GM18951 (cell line): ENCODE data around the gene TAMALIN.

Experiments
- POLR2A ChIP-seq: IDR thresholded peaks from 4 replicates; pipeline ENCODE4 v1.6.1; 2011; ENCODE audit warnings: mild to moderate bottlenecking; ENCODE audit not compliant: insufficient read length, insufficient read depth; ENCODE audit errors: extremely low read depth
- in situ Hi-C: fragments of 300-500 bp; cut with MboI; formaldehyde crosslinking; loops from one replicate; pipeline ENCODE4 v1.12.0; 2022; ENCODE audit warnings: low sequenced_read_pairs, mixed read lengths, inconsistent platforms; ENCODE audit not compliant: unreplicated experiment

TAMALIN gene

DNA sequence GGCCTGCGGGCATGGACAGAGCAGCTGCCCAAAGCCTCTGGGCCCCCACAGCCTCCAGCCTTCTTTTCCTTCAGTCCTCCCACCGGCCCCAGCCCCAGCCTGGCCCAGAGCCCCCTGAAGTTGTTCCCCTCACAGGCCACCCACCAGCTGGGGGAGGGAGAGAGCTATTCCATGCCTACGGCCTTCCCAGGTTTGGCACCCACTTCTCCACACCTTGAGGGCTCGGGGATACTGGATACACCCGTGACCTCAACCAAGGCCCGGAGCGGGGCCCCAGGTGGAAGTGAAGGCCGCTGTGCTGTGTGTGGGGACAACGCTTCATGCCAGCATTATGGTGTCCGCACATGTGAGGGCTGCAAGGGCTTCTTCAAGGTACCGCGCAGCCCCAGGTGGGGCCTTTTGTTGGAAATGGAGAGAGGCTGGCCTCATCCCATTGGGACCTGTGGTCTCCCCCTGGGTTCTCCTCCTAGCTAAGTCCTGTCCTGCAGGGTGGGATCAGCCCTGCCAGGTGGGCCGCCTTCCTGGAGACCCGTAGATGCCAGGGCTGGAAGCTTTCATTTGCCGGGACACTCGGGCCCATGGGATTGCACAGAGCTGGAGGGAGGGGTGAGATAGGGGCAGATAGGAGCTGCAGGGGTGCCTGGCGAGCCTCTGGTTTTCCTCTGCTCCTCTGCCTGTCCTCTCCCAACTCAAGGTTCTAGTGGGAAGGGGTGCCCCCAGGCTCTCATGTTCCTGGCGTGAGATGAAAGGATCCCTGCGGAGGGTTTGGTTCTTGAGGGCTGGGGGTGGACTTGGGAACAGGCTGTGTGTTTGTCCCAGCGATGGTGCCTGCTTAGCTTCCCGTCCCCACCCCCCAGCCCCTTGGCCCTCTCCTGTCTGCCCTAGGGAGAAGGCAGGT lies 48.3 kb downstream of the TAMALIN start:
- no peak for TF ChIP-seq POLR2A
- in situ Hi-C loops = no loop called here

DNA sequence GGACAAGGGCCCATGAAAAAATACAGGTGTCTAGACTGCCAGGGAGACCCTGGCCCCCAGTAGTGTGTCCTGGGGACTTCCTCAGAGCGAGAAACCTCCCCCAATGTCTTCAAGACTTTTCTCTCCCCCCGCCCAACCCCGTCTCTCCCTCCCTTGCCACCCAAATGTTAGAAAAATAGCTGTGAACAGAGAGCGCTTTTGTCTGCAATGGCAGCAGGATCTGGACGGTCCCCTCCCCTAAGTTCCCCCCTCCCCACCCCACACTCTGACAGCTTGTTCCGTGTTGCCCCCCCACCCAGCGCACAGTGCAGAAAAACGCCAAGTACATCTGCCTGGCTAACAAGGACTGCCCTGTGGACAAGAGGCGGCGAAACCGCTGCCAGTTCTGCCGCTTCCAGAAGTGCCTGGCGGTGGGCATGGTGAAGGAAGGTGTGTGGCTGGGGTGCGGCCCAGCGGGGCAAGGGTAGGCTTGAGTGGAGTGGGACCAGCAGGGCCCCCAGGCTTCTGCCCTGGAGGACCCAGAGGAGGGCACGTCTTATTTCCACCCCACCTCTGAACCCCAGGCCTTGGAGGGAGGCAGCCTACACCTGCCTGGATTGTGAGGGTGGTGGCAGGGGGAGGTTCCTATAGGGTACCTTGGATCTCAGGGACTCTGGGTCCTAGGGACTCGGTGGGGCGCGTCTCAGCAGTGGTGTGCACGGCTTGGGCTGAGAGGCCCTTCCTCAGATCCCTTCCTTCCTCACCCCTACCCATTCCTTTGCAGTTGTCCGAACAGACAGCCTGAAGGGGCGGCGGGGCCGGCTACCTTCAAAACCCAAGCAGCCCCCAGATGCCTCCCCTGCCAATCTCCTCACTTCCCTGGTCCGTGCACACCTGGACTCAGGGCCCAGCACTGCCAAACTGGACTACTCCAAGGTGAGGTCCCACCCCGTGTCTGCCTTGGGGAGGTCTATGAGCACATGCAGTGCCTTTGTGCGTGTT lies 49.3 kb downstream of the TAMALIN start:
- in situ Hi-C loops = no loop called here
- TF ChIP-seq POLR2A = no peak

DNA sequence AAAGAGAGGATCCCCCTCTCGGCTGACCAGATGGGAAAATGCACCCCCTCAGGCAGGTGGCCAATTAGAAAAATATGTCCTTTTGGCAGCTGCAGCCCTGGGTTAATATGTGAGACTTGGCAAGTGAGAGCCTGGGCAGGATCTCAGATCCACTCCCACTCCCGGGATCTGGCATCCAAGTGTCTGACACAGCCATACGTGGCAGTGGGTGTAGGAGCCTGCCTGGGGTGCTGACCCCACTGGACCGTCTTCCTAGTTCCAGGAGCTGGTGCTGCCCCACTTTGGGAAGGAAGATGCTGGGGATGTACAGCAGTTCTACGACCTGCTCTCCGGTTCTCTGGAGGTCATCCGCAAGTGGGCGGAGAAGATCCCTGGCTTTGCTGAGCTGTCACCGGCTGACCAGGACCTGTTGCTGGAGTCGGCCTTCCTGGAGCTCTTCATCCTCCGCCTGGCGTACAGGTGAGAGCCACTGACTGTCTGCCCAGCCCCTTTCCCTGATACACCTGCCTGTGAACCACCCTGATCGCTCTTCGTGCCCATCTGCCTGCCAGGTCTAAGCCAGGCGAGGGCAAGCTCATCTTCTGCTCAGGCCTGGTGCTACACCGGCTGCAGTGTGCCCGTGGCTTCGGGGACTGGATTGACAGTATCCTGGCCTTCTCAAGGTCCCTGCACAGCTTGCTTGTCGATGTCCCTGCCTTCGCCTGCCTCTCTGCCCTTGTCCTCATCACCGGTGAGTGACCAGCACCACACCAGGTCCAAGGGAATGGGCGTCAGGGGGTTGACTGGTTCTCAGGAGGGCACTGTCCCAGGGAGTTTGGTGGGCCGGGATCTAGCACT lies 50.3 kb downstream of the TAMALIN start:
- in situ Hi-C loops = no loop called here
- TF ChIP-seq POLR2A = no peak

DNA sequence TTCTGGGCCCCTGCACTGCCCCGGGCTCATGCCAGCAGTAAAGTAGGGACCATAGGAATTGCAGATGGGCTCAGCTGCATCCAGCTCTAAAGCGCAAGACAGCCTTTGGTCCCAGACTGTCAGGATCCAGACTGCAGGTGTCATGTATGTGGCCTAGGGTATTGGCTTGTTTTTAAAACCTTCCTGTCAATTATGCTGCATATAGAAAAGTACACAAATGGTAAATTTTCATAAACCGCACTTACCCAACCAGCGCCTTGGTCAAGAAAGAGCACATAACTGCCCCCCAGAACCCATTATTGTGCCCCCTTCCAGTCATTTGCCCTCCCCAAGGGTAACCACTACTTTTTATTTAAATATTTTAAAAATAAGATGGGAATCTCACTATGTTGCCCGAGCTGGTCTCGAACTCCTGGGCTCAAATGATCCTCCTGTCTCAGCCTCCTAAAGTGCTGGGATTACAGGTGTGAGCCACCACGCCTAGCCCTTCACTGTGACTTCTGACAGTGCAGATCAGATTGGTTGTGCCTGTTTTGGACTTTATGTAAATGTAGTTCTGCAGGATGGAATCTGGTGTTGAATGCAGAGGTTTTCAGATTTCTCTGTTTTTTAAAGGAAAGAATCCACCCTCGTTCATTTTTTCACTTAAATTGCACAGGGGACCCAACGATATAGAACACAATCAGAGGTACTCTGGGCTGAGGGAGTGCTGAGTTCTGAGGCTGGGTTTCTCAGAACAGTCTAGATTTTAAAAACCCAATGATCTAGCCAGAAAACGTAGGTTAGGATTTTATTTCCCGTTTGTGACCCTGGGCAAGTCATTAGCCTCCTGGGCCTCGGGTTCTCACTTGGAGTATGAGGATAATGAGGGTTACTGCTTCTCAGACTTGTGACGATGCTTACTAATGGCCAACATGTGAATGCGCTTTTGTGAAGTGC lies 51.2 kb downstream of the TAMALIN start:
- no peak for TF ChIP-seq POLR2A
- in situ Hi-C loops = no loop called here

DNA sequence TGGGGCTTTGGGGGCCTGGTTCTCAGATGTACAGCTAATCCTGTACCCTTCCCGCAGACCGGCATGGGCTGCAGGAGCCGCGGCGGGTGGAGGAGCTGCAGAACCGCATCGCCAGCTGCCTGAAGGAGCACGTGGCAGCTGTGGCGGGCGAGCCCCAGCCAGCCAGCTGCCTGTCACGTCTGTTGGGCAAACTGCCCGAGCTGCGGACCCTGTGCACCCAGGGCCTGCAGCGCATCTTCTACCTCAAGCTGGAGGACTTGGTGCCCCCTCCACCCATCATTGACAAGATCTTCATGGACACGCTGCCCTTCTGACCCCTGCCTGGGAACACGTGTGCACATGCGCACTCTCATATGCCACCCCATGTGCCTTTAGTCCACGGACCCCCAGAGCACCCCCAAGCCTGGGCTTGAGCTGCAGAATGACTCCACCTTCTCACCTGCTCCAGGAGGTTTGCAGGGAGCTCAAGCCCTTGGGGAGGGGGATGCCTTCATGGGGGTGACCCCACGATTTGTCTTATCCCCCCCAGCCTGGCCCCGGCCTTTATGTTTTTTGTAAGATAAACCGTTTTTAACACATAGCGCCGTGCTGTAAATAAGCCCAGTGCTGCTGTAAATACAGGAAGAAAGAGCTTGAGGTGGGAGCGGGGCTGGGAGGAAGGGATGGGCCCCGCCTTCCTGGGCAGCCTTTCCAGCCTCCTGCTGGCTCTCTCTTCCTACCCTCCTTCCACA lies 52.0 kb downstream of the TAMALIN start:
- in situ Hi-C loops = no loop called here
- no peak for TF ChIP-seq POLR2A

DNA sequence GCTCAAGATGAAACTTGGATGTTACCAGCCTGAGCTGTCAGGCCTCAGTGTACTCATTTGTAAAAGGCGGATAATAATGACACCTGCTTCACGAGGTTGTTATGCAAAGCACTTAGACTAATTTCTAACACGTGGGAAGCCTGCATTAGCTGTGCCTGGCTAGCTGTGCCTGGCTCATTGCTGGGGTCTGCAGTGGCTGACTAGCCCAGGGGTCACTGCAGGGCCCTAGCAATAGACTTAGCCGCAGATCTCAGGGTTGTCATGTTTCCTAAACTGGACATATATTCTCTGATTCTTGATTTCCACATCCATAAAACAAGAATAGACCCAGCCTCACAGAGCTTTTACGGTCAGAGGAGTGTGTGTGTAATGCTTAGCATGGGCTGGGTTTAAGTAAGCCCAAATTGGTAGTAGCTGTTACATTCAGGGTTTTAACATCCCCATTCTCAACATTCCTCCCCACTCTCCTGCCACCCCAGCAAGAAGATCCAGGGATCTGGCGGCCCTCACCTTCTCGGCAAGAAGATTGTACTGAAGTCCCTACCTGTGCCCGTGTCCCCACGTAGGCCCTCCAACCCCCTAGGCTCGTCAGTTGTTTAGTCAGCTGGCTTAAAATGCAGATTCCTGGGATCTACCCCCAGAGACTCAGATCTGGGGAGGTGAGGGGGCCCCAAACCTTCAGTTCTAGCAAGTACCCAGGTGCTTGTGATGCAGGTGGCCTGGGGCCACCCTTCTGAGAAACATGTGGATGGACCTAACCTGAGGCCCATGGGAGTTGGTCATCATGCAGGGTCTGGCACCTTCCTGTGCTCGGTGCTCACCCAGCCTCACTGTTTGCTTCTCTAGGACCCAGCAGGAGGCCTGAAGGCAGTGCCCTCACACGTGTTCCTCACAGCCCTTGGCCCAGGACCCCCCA lies 53.1 kb downstream of the TAMALIN start:
- in situ Hi-C loops = no loop called here
- TF ChIP-seq POLR2A = no peak

DNA sequence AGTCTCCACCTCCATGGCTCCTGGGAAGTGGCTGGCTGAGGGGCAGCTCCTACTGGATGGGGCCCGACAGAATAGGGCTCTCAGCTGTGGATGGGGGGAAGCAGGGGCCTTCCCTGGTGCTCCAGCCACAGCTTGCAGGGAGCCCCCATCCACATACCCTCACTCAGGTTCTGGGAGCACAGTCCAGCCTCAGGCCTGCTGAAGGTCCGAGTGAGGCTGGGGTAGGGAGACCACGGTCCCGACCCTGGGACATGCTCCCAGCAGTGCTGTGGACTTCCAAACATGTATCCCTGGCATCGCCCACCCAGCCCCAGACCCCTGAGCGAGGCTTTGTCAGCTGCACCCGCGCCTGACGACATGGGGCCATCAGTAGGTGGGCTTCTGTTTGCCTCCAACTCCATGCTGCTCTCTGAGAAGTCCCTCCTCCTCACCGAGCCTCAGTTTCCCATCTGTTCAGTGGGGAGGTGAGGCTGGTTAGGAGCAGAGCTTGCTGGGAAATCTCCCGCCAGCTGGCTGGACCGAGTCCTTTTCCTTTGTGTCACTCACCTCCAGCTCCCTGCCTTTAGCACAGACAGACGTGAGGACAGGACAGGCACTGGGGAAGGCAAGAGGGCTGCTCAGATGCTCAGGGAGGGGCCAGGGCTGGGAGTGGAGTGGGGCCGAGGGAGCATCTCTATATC lies 53.9 kb downstream of the TAMALIN start:
- in situ Hi-C loops = no loop called here
- TF ChIP-seq POLR2A = no peak

DNA sequence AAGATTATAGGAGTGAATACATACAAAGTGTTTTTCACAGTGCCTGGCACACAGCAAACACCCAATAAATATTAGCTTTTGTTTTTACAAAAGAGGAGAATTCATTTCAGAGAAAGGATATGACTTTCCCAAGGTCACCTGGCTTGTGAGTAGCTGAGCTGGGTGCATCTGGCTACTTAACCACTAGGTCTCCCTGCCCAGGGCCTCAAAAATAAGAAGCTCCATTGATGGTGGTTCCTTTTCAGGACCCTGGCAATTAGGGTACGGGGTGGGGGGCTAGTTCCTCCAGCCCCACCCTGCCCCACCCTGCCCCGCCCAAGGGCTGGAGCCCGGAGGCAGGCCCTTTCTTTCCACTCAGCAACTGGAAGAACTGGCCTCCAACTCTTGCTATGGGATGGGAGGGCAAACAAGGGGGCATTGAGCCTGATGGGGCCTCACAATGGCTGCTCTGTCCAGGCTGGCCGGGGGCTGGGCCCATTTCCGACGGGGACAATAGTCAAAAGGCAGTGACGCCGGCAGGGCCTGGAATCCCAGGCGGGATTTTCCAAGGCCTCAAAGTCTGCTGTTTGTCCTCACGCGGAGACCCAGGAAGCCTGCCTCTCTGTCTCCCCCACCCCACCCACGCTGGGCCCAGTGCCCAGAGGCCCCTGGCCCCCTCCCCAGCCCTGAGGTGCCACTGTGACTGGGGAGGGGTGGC lies 54.9 kb downstream of the TAMALIN start:
- in situ Hi-C loops = no loop called here

More for the DNA sequence above, 54.9 kb downstream of the TAMALIN start:
- no peak for TF ChIP-seq POLR2A
